Thyroid gland (tissue), 4 donors: ENCODE results near the gene PPM1H.

Experiments
- CTCF ChIP-seq, 6 experiments: fragments of 200-600 bp in 3 of 6; fragments of 450-650 bp in 3 of 6; sonication (generic) in 3 of 6; IDR thresholded peaks; one replicate each; pipeline ENCODE4 v1.5.1; 2016 to 2019; ENCODE audit warnings: antibody characterized with exemption in 6 of 6, mild to moderate bottlenecking in 2 of 6, inconsistent platforms in 1 of 6, moderate library complexity in 1 of 6
- POLR2A ChIP-seq, 2 donors: fragments of 450-650 bp; IDR thresholded peaks; one replicate each; pipeline ENCODE4 v1.6.1; 2017; ENCODE audit warnings: antibody characterized with exemption in 2 of 2, mild to moderate bottlenecking in 2 of 2, moderate library complexity in 1 of 2

GRCh38 chr12:62888454-62889110, 46.4 kb downstream of the PPM1H start:
- TF ChIP-seq POLR2A (IDR thresholded peaks at IDR 0.05) (no peak), CTCF (IDR thresholded peaks at IDR 0.05) (no peak)
